ENCODE data around the gene KEAP1. TPM values are rescaled to one million over a fixed set of nuclear protein-coding genes. Genes with fewer than 3 reads are reported as not detected.

The KEAP1 gene
- total and polyA plus RNA-seq, 9 of the 15 experiments (the other 6 are each of a cell fraction or from before 2014, with no cell fraction given): 2.1 to 95.6 (median 64.3) TPM

DNA sequence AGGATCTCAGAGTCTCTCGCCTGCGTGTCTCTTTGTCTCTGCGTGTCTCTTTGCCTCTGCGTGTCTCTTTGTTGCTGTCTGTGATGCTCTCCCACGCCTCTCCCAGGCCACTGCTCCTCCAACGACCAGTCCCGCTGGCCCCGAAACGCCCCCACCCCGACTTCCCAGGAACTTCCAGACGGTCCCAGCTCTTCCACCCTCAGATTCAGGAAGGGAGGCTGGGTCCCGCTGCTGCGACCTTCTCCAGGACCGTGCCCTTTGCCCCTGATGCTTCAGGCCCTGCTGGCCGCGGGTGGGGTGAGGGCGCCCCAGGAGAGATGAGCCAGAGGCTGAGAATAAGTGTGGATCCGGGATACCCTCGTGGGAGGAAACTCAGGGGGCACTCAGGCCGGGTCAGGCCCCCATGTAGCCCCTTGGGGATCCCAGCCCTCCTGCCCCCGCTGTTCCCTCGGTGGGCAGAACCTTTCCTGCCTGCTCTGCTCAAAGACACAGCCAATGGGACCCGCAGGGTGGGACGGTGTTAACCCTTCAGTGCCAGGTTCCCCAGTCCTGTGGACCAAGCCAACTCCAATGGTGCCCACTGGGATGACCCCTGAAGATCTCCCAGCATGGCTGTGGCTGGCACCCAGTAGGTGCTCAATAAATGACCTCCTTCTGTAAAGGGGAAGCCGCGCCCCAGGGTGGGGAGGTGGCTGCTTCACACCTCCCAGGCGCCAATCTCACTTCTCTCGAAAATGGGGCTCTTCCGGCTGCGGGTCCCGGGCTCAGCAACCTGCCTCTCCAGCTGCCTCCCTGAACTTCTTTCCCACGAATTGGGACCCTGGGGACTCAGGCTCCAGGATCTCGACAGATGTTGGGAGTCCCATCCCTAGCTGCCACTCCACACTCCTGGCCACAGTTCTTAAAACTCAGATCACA lies 15.5 kb upstream of the KEAP1 start:
- H3K4me2 ChIP-seq (ENCODE audit: insufficient read depth, low read length): peak overlapping the region; percentile 49
- H3K27ac ChIP-seq (ENCODE audit: extremely low read depth, low read depth, low read length): no peak overlapping the region
- POLR2A ChIA-PET: interaction anchor here (0.6 kb wide), 1 partner anchor 10 kb away, joined by 5 read pairs; no protein-coding TSS in a partner anchor
- intact Hi-C loops (cut with micrococcal nuclease) (no loop called here), in situ Hi-C loops (cut with MboI) (no loop called here)
- no peaks in the 10 kb centered on the region for H3K9me3 ChIP-seq (replicated peaks; ENCODE audit: control insufficient read depth, insufficient read depth, low read depth, low read length)
- FAIRE-seq (no peak), ATAC-seq (no peak), DNase-seq (ENCODE audit: extremely low read depth in 1 of 4, low spot score in 3 of 4) (peak in 1 of 4 experiments; percentile 23)
- H4K20me1 ChIP-seq (replicated peaks; ENCODE audit: control insufficient read depth, insufficient read depth, low read length): no peaks in the 10 kb centered on the region; the same call in 1 of the 2 replicates
- H3K9me1 ChIP-seq (ENCODE audit: control insufficient read depth, insufficient read depth, low read length): no peaks in the 10 kb centered on the region
- no peak overlapping the region for H3K4me3 ChIP-seq
- peak overlapping the region; percentile 41 for H2AFZ ChIP-seq (ENCODE audit: low read depth, low read length)
- 12% methylated on average over 28 of the region's 33 CpGs for WGBS (ENCODE audit: insufficient coverage, low coverage, missing lambda C conversion rate)
- H3K4me1 ChIP-seq (replicated peaks in 1 of 2; ENCODE audit: control insufficient read depth in 2 of 2, insufficient read depth in 2 of 2, low read length in 2 of 2): peaks cover 19 to 46% of the 10 kb centered on the region in 2 experiments; a peak in 4 of 5 replicates
- H3K9ac ChIP-seq (ENCODE audit: insufficient read depth in 1 of 2, low read depth in 2 of 2, low read length in 2 of 2): peak overlapping the region in 1 of 2 experiments; percentile 86; a peak in 2 of 4 replicates
- no TSS peak for BruUV-seq (replicated peaks)
- H3K79me2 ChIP-seq (ENCODE audit: control insufficient read depth, insufficient read depth, low read length): no peaks in the 10 kb centered on the region
- H3K36me3 ChIP-seq (ENCODE audit: control insufficient read depth, insufficient read depth, low read length): no peaks in the 10 kb centered on the region
- CTCF ChIA-PET (ENCODE audit: low intra/inter-chr PET ratio): interaction anchor here (0.7 kb wide), 1 partner anchor 10 kb away, joined by 3 read pairs; no protein-coding TSS in a partner anchor
- TF ChIP-seq, protein P1, sequence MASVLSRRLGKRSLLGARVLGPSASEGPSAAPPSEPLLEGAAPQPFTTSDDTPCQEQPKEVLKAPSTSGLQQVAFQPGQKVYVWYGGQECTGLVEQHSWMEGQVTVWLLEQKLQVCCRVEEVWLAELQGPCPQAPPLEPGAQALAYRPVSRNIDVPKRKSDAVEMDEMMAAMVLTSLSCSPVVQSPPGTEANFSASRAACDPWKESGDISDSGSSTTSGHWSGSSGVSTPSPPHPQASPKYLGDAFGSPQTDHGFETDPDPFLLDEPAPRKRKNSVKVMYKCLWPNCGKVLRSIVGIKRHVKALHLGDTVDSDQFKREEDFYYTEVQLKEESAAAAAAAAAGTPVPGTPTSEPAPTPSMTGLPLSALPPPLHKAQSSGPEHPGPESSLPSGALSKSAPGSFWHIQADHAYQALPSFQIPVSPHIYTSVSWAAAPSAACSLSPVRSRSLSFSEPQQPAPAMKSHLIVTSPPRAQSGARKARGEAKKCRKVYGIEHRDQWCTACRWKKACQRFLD (CRISPR knock-in tag; IDR thresholded peaks at IDR 0.05): no peak
- TF ChIP-seq, protein P2, sequence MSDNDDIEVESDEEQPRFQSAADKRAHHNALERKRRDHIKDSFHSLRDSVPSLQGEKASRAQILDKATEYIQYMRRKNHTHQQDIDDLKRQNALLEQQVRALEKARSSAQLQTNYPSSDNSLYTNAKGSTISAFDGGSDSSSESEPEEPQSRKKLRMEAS (CRISPR knock-in tag; IDR thresholded peaks at IDR 0.05): peak; percentile 26; the same call in 1 of the 2 replicates
- TF ChIP-seq, protein P3, sequence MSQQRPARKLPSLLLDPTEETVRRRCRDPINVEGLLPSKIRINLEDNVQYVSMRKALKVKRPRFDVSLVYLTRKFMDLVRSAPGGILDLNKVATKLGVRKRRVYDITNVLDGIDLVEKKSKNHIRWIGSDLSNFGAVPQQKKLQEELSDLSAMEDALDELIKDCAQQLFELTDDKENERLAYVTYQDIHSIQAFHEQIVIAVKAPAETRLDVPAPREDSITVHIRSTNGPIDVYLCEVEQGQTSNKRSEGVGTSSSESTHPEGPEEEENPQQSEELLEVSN (IDR thresholded peaks at IDR 0.05; ENCODE audit: borderline replicate concordance in 1 of 2, extremely low read depth in 1 of 2, insufficient read depth in 1 of 2, insufficient read length in 1 of 2, low read depth in 1 of 2, low read length in 1 of 2, poor library complexity in 1 of 2, severe bottlenecking in 1 of 2): peak in 1 of 2 experiments; percentile 10
- TF ChIP-seq ZKSCAN1 (IDR thresholded peaks at IDR 0.05; ENCODE audit: low read depth, low read length) (peak; percentile 48; the same call in 1 of the 2 replicates), ZNF830 (CRISPR knock-in tag; IDR thresholded peaks at IDR 0.05) (no peak), KLF6 (CRISPR knock-in tag; IDR thresholded peaks at IDR 0.05; ENCODE audit: borderline replicate concordance) (no peak)
- H3K27me3 ChIP-seq (ENCODE audit: control insufficient read depth in 2 of 2, insufficient read depth in 2 of 2, low read length in 2 of 2): peaks cover 0 to 10% of the 10 kb centered on the region in 2 experiments; a peak in 3 of 5 replicates

Data from K562 (cell line).